GM21825 (cell line): ENCODE results near the gene ZFYVE27.

Experiments
- ATAC-seq: cut with Tn5 transposase; IDR thresholded peaks from one replicate; pipeline ENCODE4 v1.9.1; 2021; ENCODE audit warnings: mild to moderate bottlenecking, moderate library complexity; ENCODE audit not compliant: unreplicated experiment

ZFYVE27 gene

GRCh38 chr10:97785731-97786130 is 48.8 kb downstream of the ZFYVE27 start:
- no peak for ATAC-seq

GRCh38 chr10:97788552-97789442 is 51.9 kb downstream of the ZFYVE27 start:
- ATAC-seq = no peak

GRCh38 chr10:97789770-97790397 is 53.0 kb downstream of the ZFYVE27 start:
- no peak for ATAC-seq

- ATAC-seq = no peak
Observed at GRCh38 chr10:97791824-97792721, 55.1 kb downstream of the ZFYVE27 start.

GRCh38 chr10:97795886-97796285 is 59.0 kb downstream of the ZFYVE27 start:
- no peak for ATAC-seq

GRCh38 chr10:97796651-97797050 is 59.7 kb downstream of the ZFYVE27 start:
- no peak for ATAC-seq

- no peak for ATAC-seq
Observed at GRCh38 chr10:97798958-97799610, 62.2 kb downstream of the ZFYVE27 start.

GRCh38 chr10:97800474-97800873 is 63.5 kb downstream of the ZFYVE27 start:
- no peak for ATAC-seq

- ATAC-seq = no peak
Observed at GRCh38 chr10:97801422-97801821, 64.5 kb downstream of the ZFYVE27 start.

GRCh38 chr10:97805096-97805884 is 68.4 kb downstream of the ZFYVE27 start:
- ATAC-seq = no peak

GRCh38 chr10:97805949-97806348 is 69.0 kb downstream of the ZFYVE27 start:
- no peak for ATAC-seq

- ATAC-seq = no peak
Observed at GRCh38 chr10:97810446-97810845, 73.5 kb downstream of the ZFYVE27 start.
